Keratinocyte (primary cell): ENCODE data around the gene GDPD5.

Experiments used
- EZH2 ChIP-seq: IDR thresholded peaks from one replicate; pipeline ENCODE4 v1.6.1; 2012; ENCODE audit warnings: inconsistent platforms, mild to moderate bottlenecking, low read length, moderate library complexity
- TF ChIP-seq, protein P1 (sequence below), 3 experiments: IDR thresholded peaks in 1 of 3; conservative IDR thresholded peaks in 1 of 3; optimal IDR thresholded peaks in 1 of 3; 2 replicates in 2 of 3; 3 replicates in 1 of 3; pipeline versions ENCODE3 to v1.5.1; 2011; ENCODE audit warnings: low read length in 3 of 3, mild to moderate bottlenecking in 3 of 3, moderate library complexity in 2 of 3, control low read depth in 1 of 3, inconsistent platforms in 1 of 3; ENCODE audit not compliant: insufficient read depth in 2 of 3; ENCODE audit errors: extremely low read depth in 1 of 3

DNA sequence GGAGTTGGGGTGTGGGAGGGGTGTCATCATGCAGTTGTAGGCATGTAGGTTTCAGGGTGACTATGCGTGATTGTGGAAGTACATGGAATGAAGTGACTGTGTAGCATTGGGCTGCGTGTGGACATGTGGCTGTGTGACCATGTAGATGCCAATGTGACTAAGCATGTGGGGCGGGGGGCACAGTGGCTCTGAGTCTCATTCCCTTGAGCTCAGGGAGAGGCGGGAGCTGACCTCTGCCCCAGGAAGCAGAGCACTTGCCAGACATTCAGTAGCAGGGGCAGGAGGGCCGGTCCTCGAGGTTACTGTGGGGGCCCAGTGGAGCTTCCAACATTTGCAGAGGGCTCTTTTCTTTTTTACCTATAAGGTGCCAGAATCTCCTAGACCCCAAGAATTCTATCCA is 92.3 kb downstream of the GDPD5 start:
- TF ChIP-seq, protein P1, sequence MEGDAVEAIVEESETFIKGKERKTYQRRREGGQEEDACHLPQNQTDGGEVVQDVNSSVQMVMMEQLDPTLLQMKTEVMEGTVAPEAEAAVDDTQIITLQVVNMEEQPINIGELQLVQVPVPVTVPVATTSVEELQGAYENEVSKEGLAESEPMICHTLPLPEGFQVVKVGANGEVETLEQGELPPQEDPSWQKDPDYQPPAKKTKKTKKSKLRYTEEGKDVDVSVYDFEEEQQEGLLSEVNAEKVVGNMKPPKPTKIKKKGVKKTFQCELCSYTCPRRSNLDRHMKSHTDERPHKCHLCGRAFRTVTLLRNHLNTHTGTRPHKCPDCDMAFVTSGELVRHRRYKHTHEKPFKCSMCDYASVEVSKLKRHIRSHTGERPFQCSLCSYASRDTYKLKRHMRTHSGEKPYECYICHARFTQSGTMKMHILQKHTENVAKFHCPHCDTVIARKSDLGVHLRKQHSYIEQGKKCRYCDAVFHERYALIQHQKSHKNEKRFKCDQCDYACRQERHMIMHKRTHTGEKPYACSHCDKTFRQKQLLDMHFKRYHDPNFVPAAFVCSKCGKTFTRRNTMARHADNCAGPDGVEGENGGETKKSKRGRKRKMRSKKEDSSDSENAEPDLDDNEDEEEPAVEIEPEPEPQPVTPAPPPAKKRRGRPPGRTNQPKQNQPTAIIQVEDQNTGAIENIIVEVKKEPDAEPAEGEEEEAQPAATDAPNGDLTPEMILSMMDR (optimal IDR thresholded peaks at IDR 0.05 in 1 of 3, IDR thresholded peaks at IDR 0.05 in 1 of 3, conservative IDR thresholded peaks at IDR 0.05 in 1 of 3; ENCODE audit: extremely low read depth in 1 of 3, insufficient read depth in 2 of 3, low read length in 3 of 3) = no peak
- no peak for TF ChIP-seq EZH2
